Rectal smooth muscle tissue (tissue), 1 donor: ENCODE results near the gene PTTG1.

ENCODE experiments used
- H3K27ac ChIP-seq: one replicate; pipeline ENCODE4 v1.7.0; 2013; ENCODE audit warnings: low read depth, low read length, inconsistent platforms
- H3K27me3 ChIP-seq: one replicate; pipeline ENCODE4 v1.7.0; 2013; ENCODE audit warnings: low read length; ENCODE audit not compliant: control insufficient read depth, insufficient read depth
- H3K36me3 ChIP-seq: one replicate; pipeline ENCODE4 v1.7.0; 2013; ENCODE audit warnings: low read length; ENCODE audit not compliant: control insufficient read depth, insufficient read depth
- H3K4me1 ChIP-seq: one replicate; pipeline ENCODE4 v1.7.0; 2013; ENCODE audit warnings: low read length; ENCODE audit not compliant: control insufficient read depth, insufficient read depth
- H3K4me3 ChIP-seq: one replicate; pipeline ENCODE4 v1.7.0; 2013; ENCODE audit warnings: low read length
- H3K9ac ChIP-seq: one replicate; pipeline ENCODE4 v1.7.0; 2013; ENCODE audit warnings: low read length

Gene PTTG1

DNA sequence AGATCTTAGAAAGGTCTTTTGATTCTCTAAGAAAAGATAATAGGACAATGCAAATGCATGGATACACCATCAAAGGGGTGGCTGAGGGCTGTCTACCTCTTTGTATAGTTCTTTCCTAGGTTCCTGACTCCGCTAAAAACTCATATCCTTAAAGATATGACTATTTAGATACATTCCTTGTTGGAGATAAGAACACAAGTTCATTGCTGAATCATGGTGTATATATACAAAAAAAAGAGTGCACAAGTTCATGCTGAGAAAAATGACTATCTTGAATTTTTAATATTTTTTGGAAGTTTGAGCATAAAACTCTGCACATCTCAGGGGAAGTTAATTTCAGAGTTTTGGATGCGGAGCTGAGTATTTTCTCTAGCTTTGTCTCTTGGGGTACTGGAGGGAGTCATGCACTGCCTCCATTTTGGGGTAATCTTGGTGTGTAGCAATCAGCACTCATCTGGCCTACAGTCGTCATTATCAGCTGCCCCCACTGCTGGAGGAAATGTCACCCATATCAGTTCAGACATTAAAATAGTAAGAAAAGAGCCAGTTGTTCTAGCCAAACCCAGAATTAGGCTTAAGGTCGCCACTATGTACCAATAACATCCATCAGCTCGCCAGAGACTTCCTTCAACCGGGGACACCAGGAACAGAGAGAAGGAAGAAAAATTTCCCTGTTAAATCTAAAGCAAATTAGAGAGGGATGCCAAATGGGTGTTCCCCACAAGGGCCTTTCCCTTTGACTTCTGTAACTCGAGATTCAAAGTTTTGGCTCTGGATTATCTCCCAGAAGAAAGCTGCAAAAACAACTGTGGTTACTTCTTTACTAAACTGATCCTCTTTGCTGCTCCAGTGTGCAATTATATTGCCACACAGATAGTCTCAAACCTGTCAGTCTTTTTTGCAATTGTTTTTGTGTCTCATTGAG, 49.0 kb downstream of the PTTG1 start:
- Histone ChIP-seq H3K4me1 (peaks cover 3% of the 10 kb centered on the region), H3K27me3 (no peaks in the 10 kb centered on the region), H3K36me3 (no peaks in the 10 kb centered on the region), H3K27ac (no peak overlapping the region), H3K9ac (no peak overlapping the region), H3K4me3 (no peak overlapping the region)

DNA sequence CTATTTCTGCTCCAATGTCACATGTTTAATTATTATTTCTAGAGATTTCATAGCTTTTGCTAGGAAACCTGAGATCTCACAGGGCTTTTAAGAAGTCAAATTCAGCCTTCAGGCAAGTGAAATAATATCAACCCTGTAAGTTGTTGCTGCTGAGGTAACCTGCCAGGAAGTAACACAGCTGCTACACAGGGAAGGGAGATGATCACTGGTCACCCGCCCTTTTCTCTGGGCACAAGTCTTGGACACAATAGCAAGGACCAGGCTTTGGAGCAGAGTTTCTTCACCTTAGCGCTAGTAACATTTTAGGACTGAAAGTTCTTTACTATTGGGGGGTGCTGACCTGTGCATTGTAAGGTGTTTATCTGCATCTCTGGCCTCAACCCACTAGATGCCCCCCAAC, 50.1 kb downstream of the PTTG1 start:
- H3K4me1 ChIP-seq = peaks cover 3% of the 10 kb centered on the region
- H3K9ac ChIP-seq = no peak overlapping the region
- no peaks in the 10 kb centered on the region for H3K36me3 ChIP-seq
- no peaks in the 10 kb centered on the region for H3K27me3 ChIP-seq
- H3K4me3 ChIP-seq = no peak overlapping the region
- no peak overlapping the region for H3K27ac ChIP-seq

DNA sequence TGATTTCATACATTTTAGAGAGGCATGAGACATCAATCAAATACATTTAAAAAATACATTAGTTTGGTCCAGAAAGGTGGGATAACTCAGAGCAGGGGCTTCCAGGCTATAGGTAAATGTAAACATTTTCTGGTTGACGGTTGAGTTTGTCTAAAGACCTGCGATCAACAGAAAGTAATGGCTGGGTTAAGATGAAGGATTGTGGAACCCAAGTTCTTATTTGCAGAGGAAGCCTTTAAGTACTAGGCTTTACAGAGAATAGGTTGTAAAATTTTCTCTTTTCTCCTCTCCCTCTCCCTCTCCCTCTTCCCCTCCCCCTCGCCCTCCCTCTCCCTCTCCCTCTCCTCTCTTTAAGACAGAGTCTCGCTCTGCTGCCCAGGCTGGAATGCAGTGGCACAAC, 50.8 kb downstream of the PTTG1 start:
- Histone ChIP-seq H3K9ac (no peak overlapping the region), H3K27me3 (no peaks in the 10 kb centered on the region), H3K4me1 (no peaks in the 10 kb centered on the region), H3K4me3 (no peak overlapping the region), H3K36me3 (no peaks in the 10 kb centered on the region), H3K27ac (no peak overlapping the region)

DNA sequence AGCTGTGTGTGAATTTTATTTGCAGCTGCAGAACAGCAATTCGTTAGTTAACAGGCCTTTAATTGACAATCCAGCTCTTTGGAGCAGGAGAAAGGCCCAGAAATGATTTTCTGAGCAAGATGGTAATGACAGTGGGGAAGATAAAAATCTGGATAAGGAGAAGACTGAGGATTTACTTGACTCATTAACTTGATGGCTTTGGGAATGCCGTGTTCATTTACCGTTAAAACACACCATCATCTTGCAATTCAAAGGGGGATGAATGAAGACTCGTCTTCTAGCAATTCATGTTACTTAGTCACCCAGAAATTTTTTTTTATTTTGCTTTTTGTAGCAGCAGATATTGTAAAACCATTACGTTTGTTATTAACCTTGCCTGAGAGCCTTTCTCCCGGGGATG, 52.0 kb downstream of the PTTG1 start:
- no peak overlapping the region for H3K4me3 ChIP-seq
- H3K9ac ChIP-seq = no peak overlapping the region
- no peaks in the 10 kb centered on the region for H3K36me3 ChIP-seq
- no peak overlapping the region for H3K27ac ChIP-seq
- no peaks in the 10 kb centered on the region for H3K4me1 ChIP-seq
- no peaks in the 10 kb centered on the region for H3K27me3 ChIP-seq

DNA sequence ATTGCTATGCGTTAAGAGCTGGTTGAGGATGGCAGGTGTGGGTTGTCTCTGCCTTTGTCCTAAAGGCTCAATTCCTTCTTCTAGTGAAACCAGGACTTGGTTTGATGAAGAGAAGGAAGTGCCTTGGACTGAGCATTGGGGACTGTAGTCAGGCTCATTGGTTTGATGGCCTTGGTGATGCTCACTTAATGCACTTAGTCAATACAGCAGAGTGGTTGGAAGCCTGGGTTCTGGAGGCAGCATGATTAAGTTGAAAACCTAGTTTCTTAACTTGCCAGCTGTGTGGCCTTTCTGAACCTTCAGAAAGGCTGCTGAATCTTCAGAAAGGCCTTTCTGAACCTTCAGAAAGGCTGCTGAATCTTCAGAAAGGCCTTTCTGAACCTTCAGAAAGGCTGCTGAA, 52.4 kb downstream of the PTTG1 start:
- Histone ChIP-seq H3K4me1 (no peaks in the 10 kb centered on the region), H3K36me3 (no peaks in the 10 kb centered on the region), H3K27me3 (no peaks in the 10 kb centered on the region), H3K27ac (no peak overlapping the region), H3K9ac (no peak overlapping the region), H3K4me3 (no peak overlapping the region)

DNA sequence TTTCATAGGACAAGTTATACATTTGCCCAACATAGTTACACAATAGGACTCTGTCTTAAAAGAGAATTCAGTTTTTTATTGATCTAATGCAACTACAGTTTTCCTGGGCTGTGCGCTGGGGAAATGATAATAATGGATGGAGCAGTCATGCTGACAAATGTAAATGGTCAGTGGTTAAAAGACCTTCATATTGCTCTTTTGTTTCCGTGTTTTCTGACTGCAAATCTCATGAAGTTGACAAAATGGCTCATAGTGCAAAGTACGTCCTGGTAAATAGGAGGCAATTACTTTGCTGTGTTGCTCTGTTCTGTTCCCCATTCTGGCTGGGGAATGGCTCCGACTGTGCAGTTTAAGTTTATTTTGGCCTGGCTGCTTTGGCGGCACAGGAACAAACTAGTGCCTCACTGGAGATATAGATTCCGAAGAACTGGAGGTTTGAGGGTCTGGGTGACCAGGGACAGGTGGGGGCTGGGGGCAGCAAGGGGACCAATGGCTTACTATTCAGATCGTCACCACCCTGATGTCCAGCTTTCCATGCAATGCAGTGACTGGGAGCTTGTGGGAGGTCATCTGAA, 54.3 kb downstream of the PTTG1 start:
- H3K36me3 ChIP-seq = no peaks in the 10 kb centered on the region
- no peak overlapping the region for H3K4me3 ChIP-seq
- H3K27ac ChIP-seq = no peak overlapping the region
- no peaks in the 10 kb centered on the region for H3K27me3 ChIP-seq
- H3K9ac ChIP-seq = no peak overlapping the region
- H3K4me1 ChIP-seq = peaks cover 2% of the 10 kb centered on the region

DNA sequence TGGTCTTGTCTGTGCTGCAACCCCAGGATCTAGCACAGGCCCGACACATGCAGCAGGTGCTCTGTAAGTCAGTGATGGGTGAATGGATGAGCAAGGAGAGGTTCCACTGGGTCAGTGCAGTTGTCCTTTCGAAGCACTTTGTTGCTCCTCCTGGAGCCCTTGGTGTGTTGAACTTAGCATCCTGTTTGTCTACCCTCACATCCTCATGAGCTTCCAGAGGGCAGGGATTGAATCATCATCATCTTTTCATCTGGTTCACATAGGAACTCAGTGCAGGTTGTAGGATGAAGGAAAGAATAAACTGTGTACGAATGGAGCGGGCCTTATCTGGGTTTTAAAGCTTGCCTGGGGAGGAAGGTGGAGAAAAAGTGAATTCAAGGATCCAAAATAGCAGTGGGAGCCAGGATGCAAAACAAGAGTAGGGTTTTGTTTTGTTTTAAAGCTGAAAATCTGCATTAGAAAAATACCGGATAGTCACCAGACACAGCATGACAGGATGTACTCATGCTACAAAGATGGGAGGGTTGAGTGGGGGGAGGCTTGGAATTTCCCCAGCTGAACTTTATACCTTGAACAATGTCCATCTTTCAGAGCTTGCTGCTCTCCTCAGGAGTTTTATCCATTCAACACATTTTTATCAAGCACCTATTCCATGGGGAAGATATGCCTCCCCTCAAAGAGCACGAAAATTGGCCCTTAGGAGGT, 55.8 kb downstream of the PTTG1 start:
- Histone ChIP-seq H3K36me3 (no peaks in the 10 kb centered on the region), H3K27ac (no peak overlapping the region), H3K4me1 (peaks cover 2% of the 10 kb centered on the region), H3K4me3 (no peak overlapping the region), H3K27me3 (no peaks in the 10 kb centered on the region), H3K9ac (no peak overlapping the region)

DNA sequence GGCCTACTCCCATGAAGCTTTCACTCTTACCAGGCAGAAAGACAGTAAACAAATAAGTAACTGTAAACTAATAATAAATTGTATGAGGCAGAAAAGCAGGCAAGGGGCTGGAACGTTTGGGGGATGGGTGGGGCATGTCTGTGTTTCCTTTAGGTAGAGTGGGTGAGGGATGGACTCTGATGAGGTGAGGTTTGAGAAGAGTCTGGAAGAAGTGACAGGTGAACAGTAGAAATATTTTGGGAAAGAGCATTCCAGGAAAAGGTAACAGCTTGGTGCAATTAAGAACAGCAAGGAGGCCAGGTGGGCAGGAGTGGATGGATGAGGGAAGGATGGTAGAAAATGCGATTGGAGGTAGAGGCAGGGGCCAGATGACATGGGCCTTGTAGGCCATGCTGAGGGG, 56.5 kb downstream of the PTTG1 start:
- Histone ChIP-seq H3K4me3 (no peak overlapping the region), H3K36me3 (no peaks in the 10 kb centered on the region), H3K27me3 (no peaks in the 10 kb centered on the region), H3K9ac (no peak overlapping the region), H3K4me1 (peaks cover 2% of the 10 kb centered on the region), H3K27ac (no peak overlapping the region)
